Stomach (tissue), 9 donors: ENCODE measurements around the gene C1orf21. TPM values are rescaled to one million over a fixed set of nuclear protein-coding genes. Genes with fewer than 3 reads are reported as not detected.

Experiments used
- DNase-seq, 2 donors: peaks; one replicate each; pipeline versions ENCODE4 v3.0.0 to v3.0.0-alpha.2; 2013 to 2019
- H3K27ac ChIP-seq, 5 donors: fragments of 200-600 bp in 4 of 5; sonication (generic) in 4 of 5; one replicate each; pipeline ENCODE4 v1.5.1; 2013 to 2019; ENCODE audit warnings: mild to moderate bottlenecking in 1 of 5, moderate library complexity in 1 of 5
- H3K27me3 ChIP-seq, 3 donors: fragments of 200-600 bp; sonication (generic); one replicate each; pipeline ENCODE4 v1.5.1; 2017 to 2019; ENCODE audit warnings: mixed run types in 1 of 3
- H3K36me3 ChIP-seq, 4 donors: fragments of 200-600 bp; sonication (generic); 1 replicate in 3 of 4; 2 replicates in 1 of 4; pipeline ENCODE4 v1.5.1; 2016 to 2019
- H3K4me1 ChIP-seq, 4 donors: fragments of 200-600 bp; sonication (generic); one replicate each; pipeline ENCODE4 v1.5.1; 2016 to 2019
- H3K4me3 ChIP-seq, 4 donors: fragments of 200-600 bp; sonication (generic) in 3 of 4; one replicate each; pipeline ENCODE4 v1.5.1; 2016 to 2019; ENCODE audit warnings: mild to moderate bottlenecking in 1 of 4
- H3K9me3 ChIP-seq, 4 donors: fragments of 200-600 bp; sonication (generic); one replicate each; pipeline ENCODE4 v1.5.1; 2016 to 2019
- EP300 ChIP-seq: sonication (generic); formaldehyde crosslinking; IDR thresholded peaks from one replicate; pipeline ENCODE4 v1.6.1; 2017; ENCODE audit warnings: antibody characterized with exemption
- POLR2A ChIP-seq, 4 donors: fragments of 450-650 bp; IDR thresholded peaks; one replicate each; pipeline ENCODE4 v1.6.1; 2016; ENCODE audit warnings: antibody characterized with exemption in 4 of 4, control low read depth in 2 of 4, mild to moderate bottlenecking in 1 of 4, moderate library complexity in 1 of 4
- POLR2AphosphoS5 ChIP-seq, 3 donors: sonication (generic); formaldehyde crosslinking; IDR thresholded peaks; one replicate each; pipeline ENCODE4 v1.6.1; 2016; ENCODE audit warnings: antibody characterized with exemption in 3 of 3
- WGBS, 5 donors: extraction: QIAGEN DNeasy Blood & Tissue Kit in 3 of 5; methylation state at CpG; one replicate each; pipeline versions ENCODE4 v1.1.5 to v1.1.7; 2013 to 2018; 5-methylcytosine and 5-hydroxymethylcytosine counted together
- intact Hi-C: fragments of 100-400 bp; cut with DNase I; formaldehyde crosslinking; loops from one replicate; pipeline ENCODE4 v1.15.1; 2023; ENCODE audit warnings: low total_unique reads
- polyA plus RNA-seq, 3 donors: library from polyadenylated mRNA; stranded (reverse); fragments of 200-250 nt; gene quantifications; one replicate each; pipeline ENCODE4 v1.2.3, GENCODE V29; 2013
- total RNA-seq, 5 donors: library from RNA; depleted of rRNA; stranded (reverse); fragments of >200 nt; gene quantifications; one replicate each; pipeline versions ENCODE4 v1.1.0 to v1.2.3, GENCODE V29; 2014 to 2016
- TF ChIP-seq, protein P1 (sequence below), 7 experiments: fragments of 450-650 bp in 4 of 7; fragments of 200-600 bp in 3 of 7; sonication (generic) in 3 of 7; IDR thresholded peaks; one replicate each; pipeline ENCODE4 v1.5.1; 2016 to 2019; ENCODE audit warnings: antibody characterized with exemption in 7 of 7, control low read depth in 2 of 7, mild to moderate bottlenecking in 1 of 7
- donor health status: healthy with polysubstance abuse.
- donor health status: Bipolar disorder and iron deficiency.
- donor health status: healthy.

The C1orf21 gene
- total and polyA plus RNA-seq, 8 donors: 10.1 to 114 (median 37.4) TPM

DNA sequence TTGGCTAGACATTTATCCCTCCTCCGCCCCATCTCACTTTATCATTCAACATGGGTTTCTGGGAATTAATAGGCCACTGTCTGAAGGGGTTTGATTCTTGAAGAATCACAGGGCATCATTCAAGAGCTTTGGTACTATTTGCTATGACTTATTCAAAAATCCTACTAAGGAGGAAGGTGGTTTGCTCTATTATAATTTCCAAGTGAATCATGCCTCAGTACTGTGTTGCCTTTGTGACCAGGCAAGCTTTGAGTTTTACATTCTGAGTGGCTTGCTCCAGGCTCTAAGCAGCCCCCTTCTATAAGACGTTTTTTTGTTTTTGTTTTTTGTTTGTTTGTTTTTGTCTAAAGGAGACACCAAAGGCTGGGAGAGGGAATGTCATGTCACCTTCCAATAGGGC, 2.6 kb downstream of the C1orf21 start:
- no peak for DNase-seq
- H3K36me3 ChIP-seq: no peaks in the 10 kb centered on the region
- peak overlapping the region; percentile 85 to 95 (median 90) for H3K4me3 ChIP-seq
- intact Hi-C loops: no loop called here
- TF ChIP-seq EP300: no peak
- TF ChIP-seq, protein P1, sequence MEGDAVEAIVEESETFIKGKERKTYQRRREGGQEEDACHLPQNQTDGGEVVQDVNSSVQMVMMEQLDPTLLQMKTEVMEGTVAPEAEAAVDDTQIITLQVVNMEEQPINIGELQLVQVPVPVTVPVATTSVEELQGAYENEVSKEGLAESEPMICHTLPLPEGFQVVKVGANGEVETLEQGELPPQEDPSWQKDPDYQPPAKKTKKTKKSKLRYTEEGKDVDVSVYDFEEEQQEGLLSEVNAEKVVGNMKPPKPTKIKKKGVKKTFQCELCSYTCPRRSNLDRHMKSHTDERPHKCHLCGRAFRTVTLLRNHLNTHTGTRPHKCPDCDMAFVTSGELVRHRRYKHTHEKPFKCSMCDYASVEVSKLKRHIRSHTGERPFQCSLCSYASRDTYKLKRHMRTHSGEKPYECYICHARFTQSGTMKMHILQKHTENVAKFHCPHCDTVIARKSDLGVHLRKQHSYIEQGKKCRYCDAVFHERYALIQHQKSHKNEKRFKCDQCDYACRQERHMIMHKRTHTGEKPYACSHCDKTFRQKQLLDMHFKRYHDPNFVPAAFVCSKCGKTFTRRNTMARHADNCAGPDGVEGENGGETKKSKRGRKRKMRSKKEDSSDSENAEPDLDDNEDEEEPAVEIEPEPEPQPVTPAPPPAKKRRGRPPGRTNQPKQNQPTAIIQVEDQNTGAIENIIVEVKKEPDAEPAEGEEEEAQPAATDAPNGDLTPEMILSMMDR (IDR thresholded peaks at IDR 0.05): no peak
- no peak for TF ChIP-seq POLR2AphosphoS5 (IDR thresholded peaks at IDR 0.05)
- no peak for TF ChIP-seq POLR2A (IDR thresholded peaks at IDR 0.05)
- H3K9me3 ChIP-seq: no peaks in the 10 kb centered on the region
- WGBS, 5 donors: 64 to 81% (median 77%) methylated on average over 2 of the region's 2 CpGs
- H3K27me3 ChIP-seq: peaks cover 0 to 20% (median 0%) of the 10 kb centered on the region in 3 donors
- peak overlapping the region in 4 of 5 donors; percentile 85 to 94 (median 90) for H3K27ac ChIP-seq
- H3K4me1 ChIP-seq: peaks cover 5 to 71% (median 43%) of the 10 kb centered on the region in 4 donors

- Histone ChIP-seq H3K27me3 (peaks cover 0 to 16% (median 0%) of the 10 kb centered on the region in 3 donors), H3K4me1 (peaks cover 9 to 82% (median 42%) of the 10 kb centered on the region in 4 donors), H3K9me3 (no peaks in the 10 kb centered on the region), H3K27ac (peak overlapping the region in 1 of 5 donors; percentile 94), H3K36me3 (no peaks in the 10 kb centered on the region), H3K4me3 (no peak overlapping the region)
- intact Hi-C loops: no loop called here
- 66 to 83% (median 79%) methylated on average over 2 of the region's 2 CpGs for WGBS, 5 donors
- no peak for DNase-seq
- TF ChIP-seq POLR2A (IDR thresholded peaks at IDR 0.05): no peak
- no peak for TF ChIP-seq EP300
- TF ChIP-seq, protein P1 (IDR thresholded peaks at IDR 0.05): no peak
- no peak for TF ChIP-seq POLR2AphosphoS5 (IDR thresholded peaks at IDR 0.05)
These were observed 4.1 kb downstream of the C1orf21 start for GRCh38 chr1:184390889-184391288.

DNA sequence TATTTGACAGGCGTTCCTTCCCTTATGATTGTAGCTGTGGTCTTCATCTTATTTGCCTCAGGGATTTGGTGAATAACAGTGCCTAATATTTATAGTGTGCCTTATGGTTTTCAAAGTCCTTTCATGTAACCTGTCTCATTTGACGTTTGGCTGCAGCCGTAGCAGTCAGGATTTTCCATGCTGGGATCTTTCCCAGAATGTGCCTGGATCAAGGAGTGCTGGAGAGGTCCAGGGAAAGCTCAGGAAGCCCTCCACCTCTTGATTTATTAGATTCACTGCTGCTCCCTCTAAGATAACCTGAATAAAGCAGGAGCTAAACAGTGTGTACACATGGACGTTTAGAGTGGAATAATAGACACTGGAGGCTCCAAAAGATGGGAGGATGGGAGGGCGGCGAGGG, 5.2 kb downstream of the C1orf21 start:
- DNase-seq: no peak
- intact Hi-C loops: no loop called here
- Histone ChIP-seq H3K27me3 (peaks cover 0 to 9% (median 0%) of the 10 kb centered on the region in 3 donors), H3K4me1 (peaks cover 4 to 81% (median 37%) of the 10 kb centered on the region in 4 donors), H3K4me3 (no peak overlapping the region), H3K27ac (peak overlapping the region in 1 of 5 donors; percentile 8), H3K9me3 (no peaks in the 10 kb centered on the region), H3K36me3 (no peaks in the 10 kb centered on the region)
- WGBS, 5 donors: 75 to 86% (median 80%) methylated on average over 6 of the region's 6 CpGs
- no peak for TF ChIP-seq POLR2A (IDR thresholded peaks at IDR 0.05)
- TF ChIP-seq, protein P1 (IDR thresholded peaks at IDR 0.05): no peak
- TF ChIP-seq EP300: no peak
- TF ChIP-seq POLR2AphosphoS5 (IDR thresholded peaks at IDR 0.05): no peak

DNA sequence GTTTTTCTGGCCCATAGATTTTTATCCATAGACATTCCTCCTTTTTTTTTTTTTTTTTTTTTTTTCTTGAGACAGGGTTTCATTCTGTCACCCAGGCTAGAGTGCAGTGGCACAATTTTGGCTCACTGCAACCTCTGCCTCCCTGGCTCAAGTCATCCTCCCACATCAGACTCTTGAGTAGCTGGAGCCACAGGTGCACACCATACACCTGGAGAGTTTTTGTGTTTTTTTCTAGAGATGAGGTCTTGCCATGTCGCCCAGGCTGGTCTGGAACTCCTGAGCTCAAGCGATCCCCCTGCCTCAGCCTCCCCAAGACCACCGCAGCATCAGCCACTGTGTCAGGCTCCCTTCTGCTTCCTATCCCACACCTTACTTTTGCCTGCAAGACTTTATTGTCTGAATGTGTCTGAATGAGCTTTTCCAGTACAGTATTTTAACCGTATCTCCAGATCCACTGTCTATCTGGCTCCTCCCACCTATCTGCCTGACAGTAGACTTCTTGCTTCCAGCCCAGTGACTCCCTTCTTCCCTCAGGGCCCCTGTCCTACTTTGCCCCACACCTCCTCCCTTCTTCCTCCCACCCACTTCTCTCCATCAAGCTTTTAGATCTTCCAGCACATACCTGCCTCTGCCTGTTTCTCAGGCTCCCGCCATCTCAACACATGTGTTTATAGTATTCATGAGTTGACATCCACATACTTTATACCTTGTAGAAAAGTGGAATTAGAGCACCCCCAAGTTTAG, 6.1 kb downstream of the C1orf21 start:
- TF ChIP-seq, protein P1 (IDR thresholded peaks at IDR 0.05): no peak
- no peak for TF ChIP-seq EP300
- no peak for TF ChIP-seq POLR2AphosphoS5 (IDR thresholded peaks at IDR 0.05)
- TF ChIP-seq POLR2A (IDR thresholded peaks at IDR 0.05): no peak
- peaks cover 0 to 80% (median 33%) of the 10 kb centered on the region in 4 donors for H3K4me1 ChIP-seq
- H3K27me3 ChIP-seq: peaks cover 0 to under 1% (median 0%) of the 10 kb centered on the region in 3 donors
- no peak overlapping the region for H3K4me3 ChIP-seq
- no peaks in the 10 kb centered on the region for H3K36me3 ChIP-seq
- H3K27ac ChIP-seq: peak overlapping the region in 1 of 5 donors; percentile 42
- intact Hi-C loops: no loop called here
- WGBS, 5 donors: 89 to 94% (median 90%) methylated on average over 5 of the region's 5 CpGs
- no peak for DNase-seq
- no peaks in the 10 kb centered on the region for H3K9me3 ChIP-seq
